T-helper 17 cell (primary cell): ENCODE measurements around the gene GRHPR. TPM values are rescaled to one million over a fixed set of nuclear protein-coding genes. Genes with fewer than 3 reads are reported as not detected.

Source experiments
- ATAC-seq: fragments of 150-1000 bp; cut with Tn5 transposase; 2 replicates; pipeline ENCODE4 v1.10.0; 2021; ENCODE audit warnings: mild to moderate bottlenecking, moderate library complexity
- DNase-seq, 3 donors: peaks; one replicate each; pipeline versions ENCODE4 v3.0.0 to v3.0.0-alpha.2; 2020 to 2021
- H3K9me3 ChIP-seq: one replicate; pipeline ENCODE4 v1.7.0; 2013; ENCODE audit warnings: low read length, mild to moderate bottlenecking; ENCODE audit not compliant: control insufficient read depth, poor library complexity, severe bottlenecking
- H3K27ac Mint-ChIP-seq: one replicate; pipeline ENCODE4 v1.8.0; 2022; ENCODE audit warnings: mild to moderate bottlenecking, moderate library complexity, mixed read lengths
- H3K27me3 Mint-ChIP-seq: one replicate; pipeline ENCODE4 v1.8.0; 2022; ENCODE audit warnings: mixed read lengths
- H3K36me3 Mint-ChIP-seq: one replicate; pipeline ENCODE4 v1.8.0; 2022; ENCODE audit warnings: low read depth, mixed read lengths
- H3K4me1 Mint-ChIP-seq: one replicate; pipeline ENCODE4 v1.8.0; 2022; ENCODE audit warnings: mild to moderate bottlenecking, mixed read lengths
- H3K4me3 Mint-ChIP-seq: one replicate; pipeline ENCODE4 v1.8.0; 2022; ENCODE audit warnings: mild to moderate bottlenecking, moderate library complexity, mixed read lengths
- total RNA-seq, 4 donors: library from RNA in 2 of 4; stranded (reverse) in 2 of 4; gene quantifications; one replicate each; pipeline ENCODE4 v1.2.3 and lab custom pipeline; 2022 to 2026

Gene GRHPR
- total RNA-seq (10 to 100 TPM; 28.9 to 29.5 TPM), total RNA-seq (lab: John Stamatoyannopoulos, UW) (26.7 to 52.0 reads per million in 2 donors)

GRCh38 chr9:37422289-37423104 lies at the start of gene GRHPR:
TSS of gene GRHPR (plus strand) at chr9:37422696. CDS start at chr9:37422751, 55 bp downstream.
- peak within 1 kb of the TSS; percentile 94 for H3K27ac Mint-ChIP-seq
- ATAC-seq, result peak; percentile 99

GRCh38 chr9:37372839-37373238 lies 49.7 kb upstream of the GRHPR start:
- DNase-seq (no peak), ATAC-seq (no peak)
- peaks cover 39% of the 10 kb centered on the region for H3K27me3 Mint-ChIP-seq
- H3K36me3 Mint-ChIP-seq, result peaks cover 9% of the 10 kb centered on the region
- peaks cover 17% of the 10 kb centered on the region for H3K4me1 Mint-ChIP-seq
- H3K9me3 ChIP-seq, result no peaks in the 10 kb centered on the region
- no peak overlapping the region for H3K27ac Mint-ChIP-seq
- no peak overlapping the region for H3K4me3 Mint-ChIP-seq

More at GRCh38 chr9:37422289-37423104, at the start of gene GRHPR:
- peak; percentile 78 to 82 (median 81) for DNase-seq
- no peaks in the 10 kb centered on the region for H3K27me3 Mint-ChIP-seq
- H3K36me3 Mint-ChIP-seq, result no peaks in the 10 kb centered on the region
- H3K4me1 Mint-ChIP-seq, result peaks cover 16% of the 10 kb centered on the region
- H3K4me3 Mint-ChIP-seq, result peak within 1 kb of the TSS; percentile 96
- no peaks in the 10 kb centered on the region for H3K9me3 ChIP-seq

- DNase-seq (no peak), ATAC-seq (no peak)
- Mint-ChIP-seq H3K4me3 (no peak overlapping the region), H3K36me3 (peaks cover 9% of the 10 kb centered on the region), H3K27me3 (peaks cover 43% of the 10 kb centered on the region), H3K4me1 (peaks cover 17% of the 10 kb centered on the region), H3K27ac (no peak overlapping the region)
- H3K9me3 ChIP-seq, result no peaks in the 10 kb centered on the region
These were observed 48.9 kb upstream of the GRHPR start for GRCh38 chr9:37373621-37374020.

- DNase-seq (no peak), ATAC-seq (peak; percentile 67)
- Mint-ChIP-seq H3K27me3 (peaks cover 47% of the 10 kb centered on the region), H3K36me3 (peaks cover 9% of the 10 kb centered on the region), H3K4me3 (no peak overlapping the region), H3K4me1 (peaks cover 17% of the 10 kb centered on the region), H3K27ac (no peak overlapping the region)
- H3K9me3 ChIP-seq, result no peaks in the 10 kb centered on the region
These were observed 47.6 kb upstream of the GRHPR start for GRCh38 chr9:37374892-37375291.

GRCh38 chr9:37377688-37378612 lies 44.5 kb upstream of the GRHPR start:
- Mint-ChIP-seq H3K36me3 (peaks cover 9% of the 10 kb centered on the region), H3K27ac (no peak overlapping the region)
- no peak for ATAC-seq

GRCh38 chr9:37378613-37379004 lies 43.9 kb upstream of the GRHPR start:
- ATAC-seq (no peak), DNase-seq (no peak)
- no peaks in the 10 kb centered on the region for H3K9me3 ChIP-seq
- H3K4me3 Mint-ChIP-seq, result no peak overlapping the region
- H3K27ac Mint-ChIP-seq, result no peak overlapping the region
- H3K36me3 Mint-ChIP-seq, result peaks cover 9% of the 10 kb centered on the region
- H3K27me3 Mint-ChIP-seq, result peaks cover 34% of the 10 kb centered on the region
- H3K4me1 Mint-ChIP-seq, result no peaks in the 10 kb centered on the region

More at GRCh38 chr9:37377688-37378612, 44.5 kb upstream of the GRHPR start:
- Mint-ChIP-seq H3K4me1 (no peaks in the 10 kb centered on the region), H3K4me3 (no peak overlapping the region), H3K27me3 (peaks cover 34% of the 10 kb centered on the region)
- H3K9me3 ChIP-seq, result no peaks in the 10 kb centered on the region
- no peak for DNase-seq

GRCh38 chr9:37379835-37380234 lies 42.7 kb upstream of the GRHPR start:
- no peaks in the 10 kb centered on the region for H3K9me3 ChIP-seq
- ATAC-seq (no peak), DNase-seq (no peak)
- H3K36me3 Mint-ChIP-seq, result peaks cover 9% of the 10 kb centered on the region
- no peak overlapping the region for H3K4me3 Mint-ChIP-seq
- H3K27me3 Mint-ChIP-seq, result peaks cover 37% of the 10 kb centered on the region
- H3K4me1 Mint-ChIP-seq, result peaks cover 3% of the 10 kb centered on the region
- H3K27ac Mint-ChIP-seq, result no peak overlapping the region

- Mint-ChIP-seq H3K4me1 (peaks cover 4% of the 10 kb centered on the region), H3K27me3 (peaks cover 32% of the 10 kb centered on the region), H3K4me3 (no peak overlapping the region), H3K27ac (no peak overlapping the region), H3K36me3 (peaks cover 7% of the 10 kb centered on the region)
- no peaks in the 10 kb centered on the region for H3K9me3 ChIP-seq
- no peak for ATAC-seq
- no peak for DNase-seq
These were observed 41.9 kb upstream of the GRHPR start for GRCh38 chr9:37380570-37380969.

GRCh38 chr9:37381094-37381741 lies 41.3 kb upstream of the GRHPR start:
- Mint-ChIP-seq H3K27ac (no peak overlapping the region), H3K4me3 (no peak overlapping the region), H3K4me1 (peaks cover 6% of the 10 kb centered on the region), H3K36me3 (peaks cover 7% of the 10 kb centered on the region), H3K27me3 (peaks cover 29% of the 10 kb centered on the region)
- ATAC-seq (no peak), DNase-seq (no peak)
- no peaks in the 10 kb centered on the region for H3K9me3 ChIP-seq

- Mint-ChIP-seq H3K27ac (no peak overlapping the region), H3K27me3 (peaks cover 18% of the 10 kb centered on the region), H3K4me3 (no peak overlapping the region), H3K4me1 (peaks cover 6% of the 10 kb centered on the region), H3K36me3 (no peaks in the 10 kb centered on the region)
- no peaks in the 10 kb centered on the region for H3K9me3 ChIP-seq
- ATAC-seq (no peak), DNase-seq (no peak)
These were observed 40.1 kb upstream of the GRHPR start for GRCh38 chr9:37382161-37382981.

GRCh38 chr9:37382982-37383357 lies 39.5 kb upstream of the GRHPR start:
- DNase-seq, result no peak
- H3K27me3 Mint-ChIP-seq, result peaks cover 12% of the 10 kb centered on the region
- H3K9me3 ChIP-seq, result no peaks in the 10 kb centered on the region
- no peak overlapping the region for H3K27ac Mint-ChIP-seq
- H3K36me3 Mint-ChIP-seq, result no peaks in the 10 kb centered on the region
- H3K4me3 Mint-ChIP-seq, result no peak overlapping the region
- ATAC-seq, result no peak
- H3K4me1 Mint-ChIP-seq, result peaks cover 6% of the 10 kb centered on the region

GRCh38 chr9:37383393-37383792 lies 39.1 kb upstream of the GRHPR start:
- H3K27ac Mint-ChIP-seq, result no peak overlapping the region
- no peaks in the 10 kb centered on the region for H3K9me3 ChIP-seq
- no peak overlapping the region for H3K4me3 Mint-ChIP-seq
- no peaks in the 10 kb centered on the region for H3K36me3 Mint-ChIP-seq
- ATAC-seq (no peak), DNase-seq (no peak)
- peaks cover 10% of the 10 kb centered on the region for H3K27me3 Mint-ChIP-seq
- peaks cover 6% of the 10 kb centered on the region for H3K4me1 Mint-ChIP-seq
